SK-N-SH (cell line): ENCODE data around the gene COX10. TPM values are rescaled to one million over a fixed set of nuclear protein-coding genes. Genes with fewer than 3 reads are reported as not detected.

ENCODE experiments used
- CTCF ChIA-PET: fragments of 300-600, 350-600 bp; formaldehyde crosslinking; extraction: SDS; loops from one replicate; lab custom pipeline; 2021; lab: Yijun Ruan, JAX
- POLR2A ChIA-PET: fragments of 350-600 bp; sonication (Branson Sonifier 250); formaldehyde crosslinking; extraction: SDS; loops from one replicate; lab custom pipeline; 2020; ENCODE audit warnings: antibody characterized with exemption, inconsistent platforms; lab: Yijun Ruan, JAX
- DNase-seq: peaks from one replicate; pipeline ENCODE4 v3.0.0; 2012
- H2AFZ ChIP-seq: fragments of 200-600 bp; sonication (generic); 2 replicates; pipeline ENCODE4 v1.8.1; 2016; ENCODE audit warnings: antibody characterized with exemption, mild to moderate bottlenecking, low read depth
- H3F3A ChIP-seq: fragments of 200-600 bp; sonication (generic); replicated peaks from 2 replicates; pipeline ENCODE3; 2016; ENCODE audit warnings: antibody characterized with exemption, mild to moderate bottlenecking; ENCODE audit not compliant: insufficient read depth
- H3K27ac ChIP-seq, 2 experiments: fragments of 200-500 bp in 1 of 2; fragments of 200-600 bp in 1 of 2; sonication (Bioruptor generic) in 1 of 2; sonication (generic), shearing (Covaris generic) in 1 of 2; 2 replicates each; pipeline versions ENCODE4 v1.5.1 to v1.6.1; 2014 to 2016; ENCODE audit warnings: low read depth in 2 of 2, inconsistent platforms in 1 of 2, low read length in 1 of 2, mild to moderate bottlenecking in 1 of 2, mixed read lengths in 1 of 2
- H3K27me3 ChIP-seq: fragments of 200-600 bp; sonication (generic), shearing (Covaris generic); 2 replicates; pipeline ENCODE4 v1.6.1; 2016; ENCODE audit warnings: mixed run types; ENCODE audit not compliant: insufficient read depth
- H3K36me3 ChIP-seq, 2 experiments: fragments of 200-500 bp in 1 of 2; fragments of 200-600 bp in 1 of 2; sonication (Bioruptor generic) in 1 of 2; sonication (generic) in 1 of 2; replicated peaks in 1 of 2; 2 replicates each; pipeline versions ENCODE3 to v1.5.1; 2014 to 2016; ENCODE audit warnings: low read length in 1 of 2, mild to moderate bottlenecking in 1 of 2; ENCODE audit not compliant: insufficient read depth in 2 of 2, control insufficient read depth in 1 of 2
- H3K4me1 ChIP-seq, 2 experiments: fragments of 200-500 bp in 1 of 2; fragments of 200-600 bp in 1 of 2; sonication (Bioruptor generic) in 1 of 2; sonication (generic), shearing (Covaris generic) in 1 of 2; 2 replicates each; pipeline versions ENCODE4 v1.5.1 to v1.6.1; 2014 to 2016; ENCODE audit warnings: low read depth in 1 of 2, low read length in 1 of 2, mixed run types in 1 of 2; ENCODE audit not compliant: insufficient read depth in 2 of 2, control insufficient read depth in 1 of 2
- H3K4me2 ChIP-seq: fragments of 200-600 bp; sonication (generic), shearing (Covaris generic); 2 replicates; pipeline ENCODE4 v1.6.1; 2017; ENCODE audit warnings: mixed run types
- H3K4me3 ChIP-seq, 2 experiments: fragments of 200-500 bp in 1 of 2; fragments of 200-600 bp in 1 of 2; sonication (Bioruptor generic) in 1 of 2; sonication (generic), shearing (Covaris generic) in 1 of 2; 2 replicates each; pipeline versions ENCODE4 v1.5.1 to v1.8.1; 2014 to 2016; ENCODE audit warnings: low read depth in 2 of 2, inconsistent platforms in 1 of 2, low read length in 1 of 2, mild to moderate bottlenecking in 1 of 2, mixed read lengths in 1 of 2, moderate library complexity in 1 of 2
- H3K79me2 ChIP-seq: fragments of 200-600 bp; sonication (generic); 2 replicates; pipeline ENCODE4 v1.8.1; 2017; ENCODE audit warnings: mild to moderate bottlenecking; ENCODE audit not compliant: insufficient read depth
- H3K9ac ChIP-seq: fragments of 200-600 bp; sonication (generic); 2 replicates; pipeline ENCODE4 v1.6.1; 2017; ENCODE audit warnings: mixed run types
- H3K9me2 ChIP-seq: fragments of 200-600 bp; sonication (generic); 2 replicates; pipeline ENCODE4 v1.6.1; 2017; ENCODE audit warnings: mixed run types
- H3K9me3 ChIP-seq: fragments of 200-600 bp; sonication (generic); 2 replicates; pipeline ENCODE4 v1.6.1; 2017; ENCODE audit warnings: mixed run types, mild to moderate bottlenecking, moderate library complexity
- H4K20me1 ChIP-seq: fragments of 200-600 bp; sonication (generic); 2 replicates; pipeline ENCODE4 v1.6.1; 2017; ENCODE audit warnings: mild to moderate bottlenecking, mixed run types; ENCODE audit not compliant: insufficient read depth
- CHD2 ChIP-seq: fragments of 150-350 bp; IDR thresholded peaks from 2 replicates; pipeline ENCODE4 v1.6.1; 2018; ENCODE audit warnings: low read length; ENCODE audit not compliant: partially characterized antibody
- ELF1 ChIP-seq: IDR thresholded peaks from 2 replicates; pipeline ENCODE4 v1.4.0; 2012
- EP300 ChIP-seq, 2 experiments: IDR thresholded peaks; 2 replicates each; pipeline versions ENCODE4 v1.4.0 to v1.6.1; 2012; ENCODE audit warnings: borderline replicate concordance in 1 of 2, low read depth in 1 of 2, low read length in 1 of 2
- GATA2 ChIP-seq: sonication (generic); formaldehyde crosslinking; IDR thresholded peaks from 2 replicates; pipeline ENCODE4 v1.5.0; 2020; ENCODE audit warnings: mild to moderate bottlenecking, missing genetic modification reagents
- IRF3 ChIP-seq: fragments of 150-350 bp; IDR thresholded peaks from 2 replicates; pipeline ENCODE4 v1.6.1; 2016; ENCODE audit warnings: mild to moderate bottlenecking, low read depth, low read length
- MAX ChIP-seq: IDR thresholded peaks from 2 replicates; pipeline ENCODE4 v1.4.0; 2012; ENCODE audit warnings: low read depth
- MEF2A ChIP-seq: IDR thresholded peaks from 2 replicates; pipeline ENCODE4 v1.4.0; 2012; ENCODE audit warnings: low read depth, borderline replicate concordance
- NFIC ChIP-seq: IDR thresholded peaks from 2 replicates; pipeline ENCODE4 v1.4.0; 2012; ENCODE audit warnings: borderline replicate concordance
- POLR2AphosphoS5 ChIP-seq: IDR thresholded peaks from 2 replicates; pipeline ENCODE4 v1.6.1; 2012; ENCODE audit warnings: low read depth, low read length
- RAD21 ChIP-seq: IDR thresholded peaks from 2 replicates; pipeline ENCODE4 v1.6.1; 2012; ENCODE audit warnings: mild to moderate bottlenecking, low read length
- REST ChIP-seq: IDR thresholded peaks from 2 replicates; pipeline ENCODE4 v1.6.1; 2012; ENCODE audit warnings: mild to moderate bottlenecking, low read depth, low read length, moderate library complexity
- TCF12 ChIP-seq: IDR thresholded peaks from 2 replicates; pipeline ENCODE4 v1.4.0; 2012
- USF2 ChIP-seq: fragments of 150-350 bp; IDR thresholded peaks from 2 replicates; pipeline ENCODE4 v1.6.1; 2017; ENCODE audit warnings: antibody characterized with exemption, low read length, low read depth, borderline replicate concordance
- ZBTB33 ChIP-seq: IDR thresholded peaks from 2 replicates; pipeline ENCODE4 v1.4.0; 2012; ENCODE audit warnings: low read depth, borderline replicate concordance
- WGBS: methylation state at CpG from one replicate; pipeline ENCODE4 v1.1.6; 2017; ENCODE audit warnings: low lambda C conversion rate; 5-methylcytosine and 5-hydroxymethylcytosine counted together
- polyA plus RNA-seq, 3 experiments: library from polyadenylated mRNA; depleted of rRNA; stranded (reverse); fragments of >200 nt; gene quantifications; 2 replicates each; pipeline ENCODE4 v1.2.3, GENCODE V29; 2012

The COX10 gene
- polyA plus RNA-seq, 1 of the 3 experiments (the other 2 are of a cell fraction), result 8.7 TPM

GRCh38 chr17:14092808-14093207 is 23.5 kb downstream of the COX10 start:
- WGBS, result 61% methylated on average over 1 of the region's 1 CpG
- Histone ChIP-seq H3K9me3 (no peaks in the 10 kb centered on the region), H3F3A (peaks cover 26% of the 10 kb centered on the region), H3K27me3 (no peaks in the 10 kb centered on the region), H3K27ac (peak overlapping the region in 1 of 2 experiments; percentile 56; a peak in 1 of 4 replicates), H3K79me2 (peaks cover 50% of the 10 kb centered on the region; the same call in 1 of the 2 replicates), H3K4me1 (peaks cover 0 to 38% of the 10 kb centered on the region in 2 experiments; a peak in 3 of 4 replicates), H3K9ac (no peak overlapping the region), H3K4me3 (no peak overlapping the region), H3K36me3 (peaks cover 0 to 3% of the 10 kb centered on the region in 2 experiments), H2AFZ (no peak overlapping the region), H3K4me2 (peak overlapping the region; percentile 46; the same call in 1 of the 2 replicates), H3K9me2 (no peaks in the 10 kb centered on the region), H4K20me1 (no peaks in the 10 kb centered on the region)
- no peak for DNase-seq
- TF ChIP-seq POLR2AphosphoS5 (no peak), USF2 (no peak), IRF3 (no peak), EP300 (IDR thresholded peaks at IDR 0.05; ENCODE audit: borderline replicate concordance in 1 of 2, low read depth in 1 of 2, low read length in 1 of 2) (no peak), ZBTB33 (no peak), GATA2 (CRISPR knock-in tag) (no peak), MEF2A (no peak), CHD2 (no peak), TCF12 (no peak), NFIC (no peak), RAD21 (no peak), REST (no peak), MAX (no peak), ELF1 (no peak)
- CTCF ChIA-PET, result no interaction called here
- POLR2A ChIA-PET, result no interaction called here
